HCT116 (cell line): Measurements from ENCODE around the gene RPAP3. TPM values are rescaled to one million over a fixed set of nuclear protein-coding genes. Genes with fewer than 3 reads are reported as not detected.

ENCODE experiments used
- ATAC-seq: fragments of 200-7000 bp; cut with Tn5 transposase; 2 replicates; pipeline ENCODE4 v1.9.1; 2020; ENCODE audit warnings: mild to moderate bottlenecking, moderate library complexity
- BruUV-seq: library from RNA; stranded (reverse); fragments of 400-500 nt; replicated peaks from 2 replicates; lab custom pipeline; 2021; lab: Mats Ljungman, UMichigan
- CTCF ChIA-PET: fragments of 300-600 bp; sonication (Branson Sonifier 250); formaldehyde crosslinking; loops from one replicate; lab custom pipeline; 2021; ENCODE audit warnings: antibody characterized with exemption; lab: Charles Lee
- POLR2A ChIA-PET: fragments of 300-600, 350-600 bp; sonication (Branson Sonifier 250); formaldehyde crosslinking; loops from one replicate; lab custom pipeline; 2021; ENCODE audit warnings: antibody characterized with exemption; lab: Charles Lee
- RAD21 ChIA-PET, 2 experiments: fragments of 300-600 bp; sonication (Branson Sonifier 250); formaldehyde crosslinking; loops; one replicate each; lab custom pipeline; 2023; ENCODE audit warnings: low total read pairs in 2 of 2; ENCODE audit not compliant: uncharacterized antibody in 2 of 2, unreplicated experiment in 2 of 2, low non-redundant PET in 1 of 2; lab: Charles Lee
- DNase-seq: peaks from one replicate; pipeline ENCODE4 v3.0.0-alpha.2; 2010; ENCODE audit warnings: low read depth, low spot score
- H2AFZ ChIP-seq: fragments of 200-600 bp; shearing (Covaris generic), sonication (generic); 2 replicates; pipeline ENCODE4 v1.6.1; 2017; ENCODE audit warnings: low read depth, mixed run types, mixed read lengths, antibody characterized with exemption, low read length; ENCODE audit not compliant: poor library complexity, severe bottlenecking
- H3K27ac ChIP-seq: 2 replicates; pipeline ENCODE4 v1.5.1; 2012; ENCODE audit warnings: low read depth, low read length
- H3K27me3 ChIP-seq: fragments of 200-600 bp; sonication (generic); 2 replicates; pipeline ENCODE4 v1.6.1; 2016; ENCODE audit warnings: mixed run types, low read length, mixed read lengths; ENCODE audit not compliant: insufficient read depth
- H3K36me3 ChIP-seq, 2 experiments: fragments of 200-500 bp in 1 of 2; fragments of 200-600 bp in 1 of 2; sonication (Bioruptor generic) in 1 of 2; sonication (generic) in 1 of 2; 2 replicates each; pipeline versions ENCODE4 v1.5.1 to v1.6.1; 2014 to 2016; ENCODE audit warnings: low read length in 2 of 2, inconsistent platforms in 1 of 2, mixed read lengths in 1 of 2, mixed run types in 1 of 2; ENCODE audit not compliant: insufficient read depth in 2 of 2, control insufficient read depth in 1 of 2
- H3K4me1 ChIP-seq, 2 experiments: fragments of 200-600 bp in 1 of 2; sonication (generic) in 1 of 2; 2 replicates each; pipeline versions ENCODE4 v1.5.1 to v1.6.1; 2012 to 2017; ENCODE audit warnings: low read length in 2 of 2, inconsistent platforms in 1 of 2, mild to moderate bottlenecking in 1 of 2, mixed read lengths in 1 of 2, mixed run types in 1 of 2, moderate library complexity in 1 of 2; ENCODE audit not compliant: insufficient read depth in 2 of 2, control insufficient read depth in 1 of 2
- H3K4me2 ChIP-seq: fragments of 200-600 bp; sonication (generic); 2 replicates; pipeline ENCODE4 v1.6.1; 2017; ENCODE audit warnings: mixed run types, low read length, mixed read lengths
- H3K4me3 ChIP-seq, 2 experiments: fragments of 200-600 bp in 1 of 2; sonication (generic) in 1 of 2; replicated peaks in 1 of 2; 2 replicates each; pipeline ENCODE4 v1.5.1; 2011 to 2016; ENCODE audit warnings: low read length in 2 of 2, control low read depth in 1 of 2, low read depth in 1 of 2, mild to moderate bottlenecking in 1 of 2, mixed read lengths in 1 of 2, mixed run types in 1 of 2
- H3K79me2 ChIP-seq: fragments of 200-600 bp; sonication (generic); 2 replicates; pipeline ENCODE4 v1.6.1; 2017; ENCODE audit warnings: mild to moderate bottlenecking, mixed run types, low read length, moderate library complexity, mixed read lengths; ENCODE audit not compliant: insufficient read depth
- H3K9ac ChIP-seq: fragments of 200-600 bp; sonication (generic); 2 replicates; pipeline ENCODE4 v1.6.1; 2016; ENCODE audit warnings: low read length, mixed read lengths
- H3K9me2 ChIP-seq: fragments of 200-600 bp; sonication (generic), shearing (Covaris generic); 2 replicates; pipeline ENCODE4 v1.6.1; 2017; ENCODE audit warnings: mixed run types, mild to moderate bottlenecking, moderate library complexity; ENCODE audit not compliant: insufficient read depth
- H3K9me3 ChIP-seq, 2 experiments: fragments of 200-500 bp in 1 of 2; fragments of 200-600 bp in 1 of 2; sonication (Bioruptor generic) in 1 of 2; sonication (generic) in 1 of 2; 2 replicates each; pipeline ENCODE4 v1.6.1; 2014 to 2017; ENCODE audit warnings: low read length in 2 of 2, mixed read lengths in 2 of 2, inconsistent platforms in 1 of 2, low read depth in 1 of 2, mild to moderate bottlenecking in 1 of 2, mixed run types in 1 of 2, moderate library complexity in 1 of 2; ENCODE audit not compliant: control insufficient read depth in 1 of 2, insufficient read depth in 1 of 2
- H4K20me1 ChIP-seq: fragments of 200-600 bp; sonication (generic), shearing (Covaris generic); 2 replicates; pipeline ENCODE4 v1.6.1; 2017; ENCODE audit warnings: mixed run types, mild to moderate bottlenecking, moderate library complexity; ENCODE audit not compliant: insufficient read depth
- ATF3 ChIP-seq: IDR thresholded peaks from 2 replicates; pipeline ENCODE4 v1.6.1; 2012
- CBX3 ChIP-seq: IDR thresholded peaks from 2 replicates; pipeline ENCODE4 v1.6.1; 2012; ENCODE audit warnings: low read depth
- CTCF ChIP-seq, 3 experiments: fragments of 200-600 bp in 1 of 3; sonication (generic) in 1 of 3; IDR thresholded peaks in 2 of 3; conservative IDR thresholded peaks in 1 of 3; 2 replicates each; pipeline ENCODE4 v1.5.1; 2012 to 2017; ENCODE audit warnings: low read depth in 2 of 3, low read length in 2 of 3, antibody characterized with exemption in 1 of 3, borderline replicate concordance in 1 of 3, control low read depth in 1 of 3, mild to moderate bottlenecking in 1 of 3, mixed read lengths in 1 of 3, mixed run types in 1 of 3, moderate library complexity in 1 of 3; ENCODE audit not compliant: insufficient read depth in 1 of 3
- POLR2AphosphoS5 ChIP-seq: IDR thresholded peaks from 2 replicates; pipeline ENCODE4 v1.6.1; 2011; ENCODE audit warnings: mild to moderate bottlenecking, low read depth, low read length, moderate library complexity
- RAD21 ChIP-seq: IDR thresholded peaks from 2 replicates; pipeline ENCODE4 v1.6.1; 2012; ENCODE audit warnings: low read depth, mild to moderate bottlenecking
- REST ChIP-seq: IDR thresholded peaks from 2 replicates; pipeline ENCODE4 v1.6.1; 2012; ENCODE audit warnings: low read depth
- SIN3A ChIP-seq: IDR thresholded peaks from 2 replicates; pipeline ENCODE4 v1.6.1; 2012; ENCODE audit warnings: low read depth
- TCF7L2 ChIP-seq: IDR thresholded peaks from 2 replicates; pipeline ENCODE4 v1.7.0; 2011; ENCODE audit warnings: borderline replicate concordance, inconsistent platforms; ENCODE audit not compliant: insufficient read depth, insufficient read length; ENCODE audit errors: extremely low read depth
- intact Hi-C: fragments of 100-400 bp; cut with micrococcal nuclease; formaldehyde crosslinking; loops from 2 replicates; pipeline ENCODE4 v1.10.0; 2022
- total RNA-seq: library from RNA; stranded (reverse); gene quantifications from one replicate; pipeline ENCODE4 v1.2.1, GENCODE V29; 2021; ENCODE audit not compliant: unreplicated experiment

RPAP3 gene
- total RNA-seq, 1 experiment from 2014 or later: 48.3 TPM

- peak; percentile 78; the same call in 1 of the 2 replicates for TF ChIP-seq CBX3
- TF ChIP-seq RAD21: peak; percentile 91
- TF ChIP-seq CTCF (IDR thresholded peaks at IDR 0.05 in 2 of 3, conservative IDR thresholded peaks at IDR 0.05 in 1 of 3; ENCODE audit: borderline replicate concordance in 1 of 3, insufficient read depth in 1 of 3, low read depth in 2 of 3, low read length in 2 of 3): peak; percentile 90 to 98 (median 96)
- TF ChIP-seq SIN3A: no peak
- no peak for TF ChIP-seq ATF3
- intact Hi-C loops: no loop called here
- CTCF ChIA-PET: interaction anchor here (0.7 to 6.2 kb wide), 21 partner anchors 10 to 710 kb away, joined by 3 to 197 read pairs (median 4); partner anchors contain the start of genes HDAC7, RAPGEF3 and SLC48A1
Observed at GRCh38 chr12:47742253-47742825, 36.5 kb upstream of the RPAP3 start.

GRCh38 chr12:47741340-47741703 lies 35.5 kb upstream of the RPAP3 start:
- no TSS peak for BruUV-seq
- ChIA-PET CTCF (interaction anchor here (0.7 to 6.2 kb wide), 13 partner anchors 9 to 465 kb away, joined by 3 to 197 read pairs (median 5); partner anchors contain the start of genes HDAC7, RAPGEF3 and SLC48A1), RAD21 (interaction anchor here (0.6 to 5.5 kb wide), 11 partner anchors 26 to 455 kb away, joined by 3 to 61 read pairs (median 4); no protein-coding TSS in a partner anchor), POLR2A (interaction anchor here (1.2 to 1.6 kb wide), 2 partner anchors 26 to 99 kb away, joined by 3 to 4 read pairs; no protein-coding TSS in a partner anchor)
- intact Hi-C loops: no loop called here
- Histone ChIP-seq H3K9ac (no peak overlapping the region), H4K20me1 (no peaks in the 10 kb centered on the region), H3K36me3 (no peaks in the 10 kb centered on the region), H3K9me3 (no peaks in the 10 kb centered on the region), H3K4me3 (no peak overlapping the region), H2AFZ (no peak overlapping the region), H3K27ac (no peak overlapping the region), H3K27me3 (no peaks in the 10 kb centered on the region), H3K4me1 (peaks cover 29 to 44% of the 10 kb centered on the region in 2 experiments), H3K9me2 (no peaks in the 10 kb centered on the region), H3K4me2 (peak overlapping the region; percentile 47)
- ATAC-seq (peak; percentile 39), DNase-seq (peak; percentile 27)
- TF ChIP-seq TCF7L2: peak; percentile 77
- TF ChIP-seq POLR2AphosphoS5: 0 out of 2 replicates have a peak, but pooled peaks have one; percentile 28
- TF ChIP-seq REST: no peak
- TF ChIP-seq, all 23 proteins: peak for 2
- H3K79me2 ChIP-seq: no peaks in the 10 kb centered on the region

More at GRCh38 chr12:47742253-47742825, 36.5 kb upstream of the RPAP3 start:
- Histone ChIP-seq H3K9me2 (no peaks in the 10 kb centered on the region), H3K27me3 (no peaks in the 10 kb centered on the region), H3K9me3 (no peaks in the 10 kb centered on the region), H3K27ac (no peak overlapping the region), H3K4me3 (no peak overlapping the region), H2AFZ (no peak overlapping the region), H3K9ac (no peak overlapping the region), H3K79me2 (no peaks in the 10 kb centered on the region), H3K36me3 (no peaks in the 10 kb centered on the region), H3K4me1 (peaks cover 24 to 37% of the 10 kb centered on the region in 2 experiments), H4K20me1 (no peaks in the 10 kb centered on the region), H3K4me2 (no peak overlapping the region)
- peak; percentile 53 for ATAC-seq
- POLR2A ChIA-PET: interaction anchor here (1.2 to 1.6 kb wide), 2 partner anchors 25 to 98 kb away, joined by 3 to 4 read pairs; no protein-coding TSS in a partner anchor
- RAD21 ChIA-PET: interaction anchor here (0.6 to 5.5 kb wide), 8 partner anchors 12 to 1655 kb away, joined by 3 to 61 read pairs (median 8); partner anchors contain the start of gene RAPGEF3 (in 1 of the 2)
- no TSS peak for BruUV-seq
- DNase-seq: peak; percentile 26
